ENCODE data around the gene ARHGAP1.

- TF ChIP-seq CTCF (IDR thresholded peaks at IDR 0.05): no peak
- no peak for TF ChIP-seq REST (IDR thresholded peaks at IDR 0.05; ENCODE audit: insufficient read depth in 1 of 2, low read depth in 2 of 2, low read length in 1 of 2)
- TF ChIP-seq POLR2AphosphoS5 (IDR thresholded peaks at IDR 0.05; ENCODE audit: low read depth, low read length): no peak
Observed at GRCh38 chr11:46632502-46632901, 67.9 kb downstream of the ARHGAP1 start.

Data from Panc1 (cell line).